ENCODE measurements around the gene TM4SF20.

GRCh38 chr2:227397562-227397961 is 18.5 kb upstream of the TM4SF20 start:
- TF ChIP-seq, protein P1, sequence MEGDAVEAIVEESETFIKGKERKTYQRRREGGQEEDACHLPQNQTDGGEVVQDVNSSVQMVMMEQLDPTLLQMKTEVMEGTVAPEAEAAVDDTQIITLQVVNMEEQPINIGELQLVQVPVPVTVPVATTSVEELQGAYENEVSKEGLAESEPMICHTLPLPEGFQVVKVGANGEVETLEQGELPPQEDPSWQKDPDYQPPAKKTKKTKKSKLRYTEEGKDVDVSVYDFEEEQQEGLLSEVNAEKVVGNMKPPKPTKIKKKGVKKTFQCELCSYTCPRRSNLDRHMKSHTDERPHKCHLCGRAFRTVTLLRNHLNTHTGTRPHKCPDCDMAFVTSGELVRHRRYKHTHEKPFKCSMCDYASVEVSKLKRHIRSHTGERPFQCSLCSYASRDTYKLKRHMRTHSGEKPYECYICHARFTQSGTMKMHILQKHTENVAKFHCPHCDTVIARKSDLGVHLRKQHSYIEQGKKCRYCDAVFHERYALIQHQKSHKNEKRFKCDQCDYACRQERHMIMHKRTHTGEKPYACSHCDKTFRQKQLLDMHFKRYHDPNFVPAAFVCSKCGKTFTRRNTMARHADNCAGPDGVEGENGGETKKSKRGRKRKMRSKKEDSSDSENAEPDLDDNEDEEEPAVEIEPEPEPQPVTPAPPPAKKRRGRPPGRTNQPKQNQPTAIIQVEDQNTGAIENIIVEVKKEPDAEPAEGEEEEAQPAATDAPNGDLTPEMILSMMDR (tag by site-specific recombination; IDR thresholded peaks at IDR 0.05): no peak
- TF ChIP-seq ZNF391 (tag by site-specific recombination; IDR thresholded peaks at IDR 0.05; ENCODE audit: borderline replicate concordance, low read depth): no peak
- TF ChIP-seq ZSCAN30 (tag by site-specific recombination; IDR thresholded peaks at IDR 0.05): no peak
- no peak for TF ChIP-seq KLF9 (tag by site-specific recombination; IDR thresholded peaks at IDR 0.05; ENCODE audit: low read depth)
- TF ChIP-seq BCL11A (tag by site-specific recombination; IDR thresholded peaks at IDR 0.05; ENCODE audit: low read depth): no peak
- no peak for TF ChIP-seq SETDB1 (IDR thresholded peaks at IDR 0.05; ENCODE audit: insufficient read length, low read length)
- no peak for TF ChIP-seq PRDM10 (tag by site-specific recombination; IDR thresholded peaks at IDR 0.05)
- TF ChIP-seq FEZF1 (tag by site-specific recombination; IDR thresholded peaks at IDR 0.05): no peak
- no peak for TF ChIP-seq REST (tag by site-specific recombination; IDR thresholded peaks at IDR 0.05)
- TF ChIP-seq, protein P2, sequence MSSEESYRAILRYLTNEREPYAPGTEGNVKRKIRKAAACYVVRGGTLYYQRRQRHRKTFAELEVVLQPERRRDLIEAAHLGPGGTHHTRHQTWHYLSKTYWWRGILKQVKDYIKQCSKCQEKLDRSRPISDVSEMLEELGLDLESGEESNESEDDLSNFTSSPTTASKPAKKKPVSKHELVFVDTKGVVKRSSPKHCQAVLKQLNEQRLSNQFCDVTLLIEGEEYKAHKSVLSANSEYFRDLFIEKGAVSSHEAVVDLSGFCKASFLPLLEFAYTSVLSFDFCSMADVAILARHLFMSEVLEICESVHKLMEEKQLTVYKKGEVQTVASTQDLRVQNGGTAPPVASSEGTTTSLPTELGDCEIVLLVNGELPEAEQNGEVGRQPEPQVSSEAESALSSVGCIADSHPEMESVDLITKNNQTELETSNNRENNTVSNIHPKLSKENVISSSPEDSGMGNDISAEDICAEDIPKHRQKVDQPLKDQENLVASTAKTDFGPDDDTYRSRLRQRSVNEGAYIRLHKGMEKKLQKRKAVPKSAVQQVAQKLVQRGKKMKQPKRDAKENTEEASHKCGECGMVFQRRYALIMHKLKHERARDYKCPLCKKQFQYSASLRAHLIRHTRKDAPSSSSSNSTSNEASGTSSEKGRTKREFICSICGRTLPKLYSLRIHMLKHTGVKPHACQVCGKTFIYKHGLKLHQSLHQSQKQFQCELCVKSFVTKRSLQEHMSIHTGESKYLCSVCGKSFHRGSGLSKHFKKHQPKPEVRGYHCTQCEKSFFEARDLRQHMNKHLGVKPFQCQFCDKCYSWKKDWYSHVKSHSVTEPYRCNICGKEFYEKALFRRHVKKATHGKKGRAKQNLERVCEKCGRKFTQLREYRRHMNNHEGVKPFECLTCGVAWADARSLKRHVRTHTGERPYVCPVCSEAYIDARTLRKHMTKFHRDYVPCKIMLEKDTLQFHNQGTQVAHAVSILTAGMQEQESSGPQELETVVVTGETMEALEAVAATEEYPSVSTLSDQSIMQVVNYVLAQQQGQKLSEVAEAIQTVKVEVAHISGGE (tag by site-specific recombination; conservative IDR thresholded peaks at IDR 0.05; ENCODE audit: low read depth): no peak
- TF ChIP-seq ZNF184 (tag by site-specific recombination; IDR thresholded peaks at IDR 0.05): no peak
- TF ChIP-seq, protein P3, sequence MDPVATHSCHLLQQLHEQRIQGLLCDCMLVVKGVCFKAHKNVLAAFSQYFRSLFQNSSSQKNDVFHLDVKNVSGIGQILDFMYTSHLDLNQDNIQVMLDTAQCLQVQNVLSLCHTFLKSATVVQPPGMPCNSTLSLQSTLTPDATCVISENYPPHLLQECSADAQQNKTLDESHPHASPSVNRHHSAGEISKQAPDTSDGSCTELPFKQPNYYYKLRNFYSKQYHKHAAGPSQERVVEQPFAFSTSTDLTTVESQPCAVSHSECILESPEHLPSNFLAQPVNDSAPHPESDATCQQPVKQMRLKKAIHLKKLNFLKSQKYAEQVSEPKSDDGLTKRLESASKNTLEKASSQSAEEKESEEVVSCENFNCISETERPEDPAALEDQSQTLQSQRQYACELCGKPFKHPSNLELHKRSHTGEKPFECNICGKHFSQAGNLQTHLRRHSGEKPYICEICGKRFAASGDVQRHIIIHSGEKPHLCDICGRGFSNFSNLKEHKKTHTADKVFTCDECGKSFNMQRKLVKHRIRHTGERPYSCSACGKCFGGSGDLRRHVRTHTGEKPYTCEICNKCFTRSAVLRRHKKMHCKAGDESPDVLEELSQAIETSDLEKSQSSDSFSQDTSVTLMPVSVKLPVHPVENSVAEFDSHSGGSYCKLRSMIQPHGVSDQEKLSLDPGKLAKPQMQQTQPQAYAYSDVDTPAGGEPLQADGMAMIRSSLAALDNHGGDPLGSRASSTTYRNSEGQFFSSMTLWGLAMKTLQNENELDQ (tag by site-specific recombination; IDR thresholded peaks at IDR 0.05; ENCODE audit: low read depth): no peak

Measured in HEK293 (cell line).